GM18498 (cell line): Measurements from ENCODE around the gene PTPRH.
"Not testable (repeated sequence)": the region's sequence is repeated elsewhere in the genome, so short reads cannot be mapped to it uniquely, and the experiment has no call there.

Experiments
- ATAC-seq: cut with Tn5 transposase; IDR thresholded peaks from one replicate; pipeline ENCODE4 v1.9.1; 2021; ENCODE audit warnings: mild to moderate bottlenecking, moderate library complexity; ENCODE audit not compliant: unreplicated experiment

Gene PTPRH

DNA sequence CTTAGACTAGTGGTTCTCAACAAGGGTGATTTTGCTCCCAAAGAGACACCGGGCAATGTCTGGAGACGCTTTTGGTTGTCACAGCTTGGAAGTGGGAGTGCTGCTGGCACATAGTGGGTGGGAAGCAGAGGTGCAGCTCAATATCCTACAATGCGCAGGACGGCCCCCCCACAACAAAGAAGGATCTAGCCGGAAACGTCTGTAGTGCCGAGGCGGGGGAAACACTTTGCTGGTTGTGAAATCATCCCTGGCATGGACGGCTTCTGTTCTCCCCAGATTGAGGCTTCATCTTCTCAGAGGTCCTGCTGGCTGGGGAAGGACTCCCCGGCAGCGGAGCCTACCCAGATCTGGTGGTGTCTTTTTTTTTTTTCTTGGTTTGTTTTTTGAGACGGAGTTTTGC lies 15.8 kb downstream of the PTPRH start:
- no peak for ATAC-seq

DNA sequence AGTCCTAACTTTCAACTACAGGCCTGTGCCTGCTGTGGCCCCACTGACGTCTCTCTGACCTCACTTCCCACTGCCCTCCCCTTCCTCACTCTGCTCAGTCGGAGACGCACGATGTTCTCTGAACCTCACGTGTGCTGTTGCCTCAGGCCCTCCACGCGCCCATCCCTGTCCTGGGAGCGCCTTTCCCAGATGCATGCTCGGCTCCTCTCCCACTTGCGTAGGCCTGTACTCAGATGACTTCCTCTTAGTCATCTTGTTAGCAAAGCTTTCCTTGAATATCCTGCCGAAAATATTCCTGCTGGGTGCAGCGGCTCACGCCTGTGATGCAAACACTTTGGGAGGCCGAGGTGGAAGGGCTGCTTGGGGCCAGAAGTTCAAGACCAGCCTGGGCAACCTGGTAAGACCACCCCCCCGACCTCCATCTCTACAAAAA lies 19.9 kb downstream of the PTPRH start:
- no peak for ATAC-seq

DNA sequence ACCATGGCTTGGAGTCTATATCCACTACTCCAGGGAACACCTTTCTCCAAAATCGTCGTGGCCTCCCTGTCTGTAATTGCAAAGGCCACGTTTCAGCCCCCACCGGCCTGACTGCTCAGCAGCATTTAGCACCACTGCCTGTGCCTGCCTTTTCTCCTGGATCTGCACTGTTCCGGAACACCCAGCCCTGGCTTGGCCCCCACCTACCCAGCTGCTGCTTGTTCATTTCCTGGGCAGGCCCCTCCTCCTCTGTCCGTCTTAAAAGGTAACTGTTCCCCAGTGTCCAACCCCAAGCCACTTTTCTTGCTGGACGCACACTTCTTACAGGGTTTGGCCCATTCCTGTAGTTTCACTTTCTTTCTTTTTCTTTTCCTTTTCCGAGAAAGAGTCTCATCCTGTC lies 20.7 kb downstream of the PTPRH start:
- no peak for ATAC-seq

DNA sequence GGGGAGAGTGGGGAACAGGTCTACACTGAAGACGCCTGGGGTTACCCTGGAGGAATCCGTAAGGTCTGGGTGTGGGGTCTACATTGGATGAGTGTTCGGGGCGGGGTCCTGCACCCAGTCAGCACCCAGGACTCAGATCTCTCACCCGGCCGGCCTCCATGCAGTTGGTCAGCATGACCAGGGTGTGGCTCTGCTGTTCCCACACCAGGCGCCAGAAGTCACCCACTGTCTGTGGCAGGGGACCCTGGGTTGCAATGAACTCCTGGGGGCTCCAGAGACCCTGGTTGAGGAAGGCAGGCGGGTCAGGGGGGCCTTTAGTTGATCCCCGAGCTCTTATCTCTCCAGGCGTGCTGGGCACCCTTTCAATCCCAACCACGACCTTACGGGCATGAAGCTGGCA lies 23.2 kb downstream of the PTPRH start:
- ATAC-seq, result no peak

DNA sequence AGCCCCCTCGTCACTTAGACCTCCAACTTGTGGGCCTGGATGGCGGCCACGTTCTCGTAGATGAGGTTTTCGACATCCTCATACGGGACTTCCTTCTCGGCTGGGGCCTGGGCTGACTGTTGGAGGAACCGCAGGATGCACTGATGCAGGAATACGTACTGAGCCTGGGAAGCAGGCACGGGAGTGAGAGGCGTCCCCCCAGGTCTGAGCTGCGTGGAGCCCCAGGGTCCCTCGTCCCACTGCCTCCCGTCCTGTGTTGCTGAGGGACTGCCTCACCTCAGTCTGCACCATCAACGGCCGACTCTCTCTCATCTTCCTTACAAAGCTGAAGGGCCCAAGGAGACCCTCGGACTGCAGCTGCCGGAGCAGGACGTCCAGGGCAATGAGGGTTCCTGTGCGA lies 27.6 kb downstream of the PTPRH start:
- no peak for ATAC-seq

DNA sequence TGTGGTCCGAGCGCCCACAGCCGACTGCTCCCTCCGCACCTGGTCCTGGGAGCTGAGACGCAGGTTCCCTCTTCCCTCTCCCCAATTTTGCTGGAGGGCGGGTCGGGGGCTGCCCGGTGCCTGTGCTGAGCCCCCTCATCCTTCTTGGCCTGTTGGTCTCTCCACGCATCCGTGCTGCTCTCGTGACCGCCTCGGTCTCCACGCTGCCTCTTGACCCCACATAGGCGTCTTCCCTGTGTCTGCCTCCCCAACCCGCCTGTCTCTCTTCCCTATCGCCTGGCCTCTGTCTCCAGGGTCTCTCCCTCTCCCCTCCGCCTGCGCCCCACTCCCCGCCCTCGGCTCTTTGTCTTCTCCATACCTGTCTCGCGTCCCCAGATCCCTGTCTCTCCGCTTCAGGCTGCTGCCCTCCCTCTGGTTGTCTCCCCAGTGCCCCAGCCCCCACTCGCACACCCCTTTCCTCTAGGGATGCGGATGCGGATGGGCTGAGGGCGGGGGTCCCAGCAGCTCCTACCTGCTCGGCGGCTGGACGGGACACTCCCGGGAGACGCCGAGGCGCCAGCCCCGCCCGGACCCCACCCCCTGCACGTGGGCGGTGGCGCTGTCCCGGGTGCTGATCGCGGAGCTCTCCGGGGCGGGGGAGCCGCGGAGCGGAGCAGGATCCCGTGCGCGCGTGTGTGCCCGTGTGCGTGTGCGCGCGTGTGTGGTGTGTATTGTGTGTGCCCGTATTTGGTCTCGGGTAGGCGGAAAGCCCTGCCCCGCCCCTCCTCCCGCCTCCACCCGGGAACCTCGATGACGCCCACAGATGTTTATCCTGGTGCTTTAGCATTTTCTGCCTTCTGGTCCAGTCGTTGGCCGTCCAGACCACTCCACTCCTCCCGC lies 29.5 kb downstream of the PTPRH start, which contains the start of gene SYT5:
Gene SYT5 (minus strand): TSS at position 684 of the 879 bp plus-strand sequence. CDS start 1,248 bp downstream, outside the sequence.
- peak; percentile 8 for ATAC-seq

DNA sequence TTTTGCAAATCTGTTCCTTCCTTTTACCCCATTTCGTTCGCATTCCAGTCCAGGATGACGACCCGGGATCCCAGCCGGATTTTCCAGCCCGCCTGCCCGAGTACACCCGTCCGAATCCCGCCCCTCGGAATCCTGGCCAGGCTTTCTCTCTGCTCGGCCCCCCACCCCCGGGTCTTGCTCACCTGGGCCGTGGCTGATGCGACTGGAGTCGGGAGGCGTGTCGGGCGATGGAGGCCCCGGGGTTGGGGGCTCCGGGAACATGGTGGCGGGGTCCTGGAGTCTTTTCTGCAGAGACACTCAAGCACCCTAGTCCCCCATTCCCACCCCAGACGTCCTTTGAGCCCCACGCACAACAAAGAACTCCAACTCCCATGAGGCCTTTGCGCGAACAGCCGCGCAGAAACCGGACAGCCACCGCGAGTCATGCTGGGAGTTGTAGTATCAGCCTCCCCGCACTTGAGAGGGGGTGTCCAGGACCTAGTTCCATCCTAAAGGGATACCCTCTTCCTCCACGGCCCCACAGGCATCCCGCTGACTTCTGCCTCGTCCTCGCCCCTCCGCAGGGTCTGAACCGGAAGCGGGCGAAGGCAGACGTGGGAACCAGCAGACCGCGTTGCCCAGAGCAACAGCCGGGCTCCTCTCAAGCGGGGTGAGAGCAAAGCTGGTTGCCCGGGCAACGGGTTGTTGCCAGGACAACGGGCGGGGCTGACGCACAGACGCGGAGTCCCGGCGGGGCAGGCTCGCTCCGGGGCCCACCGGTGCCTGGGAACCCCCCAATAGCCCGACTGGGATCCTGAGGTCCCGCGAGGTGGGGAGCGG lies 30.3 kb downstream of the PTPRH start:
- ATAC-seq, result peak; percentile 85

DNA sequence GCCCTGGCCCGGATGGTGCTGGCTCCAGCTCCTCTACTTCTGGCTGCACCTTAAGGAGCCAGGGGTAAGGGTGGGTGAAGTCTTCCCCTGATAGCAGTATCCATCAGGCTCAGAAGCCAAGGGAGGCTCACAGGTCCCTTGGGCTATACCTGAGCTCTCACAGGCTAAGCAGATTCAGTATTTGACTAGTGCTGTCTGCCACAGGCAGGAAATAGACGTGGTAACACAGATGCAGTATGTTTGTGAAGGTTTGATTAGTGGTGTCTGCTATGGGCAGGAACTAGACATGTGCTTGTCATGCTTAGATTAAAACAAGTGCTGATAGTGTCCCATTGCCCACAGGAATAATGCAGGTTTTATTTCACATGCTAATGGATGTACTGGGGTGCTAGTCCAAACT lies 33.2 kb downstream of the PTPRH start:
- ATAC-seq, result no peak

DNA sequence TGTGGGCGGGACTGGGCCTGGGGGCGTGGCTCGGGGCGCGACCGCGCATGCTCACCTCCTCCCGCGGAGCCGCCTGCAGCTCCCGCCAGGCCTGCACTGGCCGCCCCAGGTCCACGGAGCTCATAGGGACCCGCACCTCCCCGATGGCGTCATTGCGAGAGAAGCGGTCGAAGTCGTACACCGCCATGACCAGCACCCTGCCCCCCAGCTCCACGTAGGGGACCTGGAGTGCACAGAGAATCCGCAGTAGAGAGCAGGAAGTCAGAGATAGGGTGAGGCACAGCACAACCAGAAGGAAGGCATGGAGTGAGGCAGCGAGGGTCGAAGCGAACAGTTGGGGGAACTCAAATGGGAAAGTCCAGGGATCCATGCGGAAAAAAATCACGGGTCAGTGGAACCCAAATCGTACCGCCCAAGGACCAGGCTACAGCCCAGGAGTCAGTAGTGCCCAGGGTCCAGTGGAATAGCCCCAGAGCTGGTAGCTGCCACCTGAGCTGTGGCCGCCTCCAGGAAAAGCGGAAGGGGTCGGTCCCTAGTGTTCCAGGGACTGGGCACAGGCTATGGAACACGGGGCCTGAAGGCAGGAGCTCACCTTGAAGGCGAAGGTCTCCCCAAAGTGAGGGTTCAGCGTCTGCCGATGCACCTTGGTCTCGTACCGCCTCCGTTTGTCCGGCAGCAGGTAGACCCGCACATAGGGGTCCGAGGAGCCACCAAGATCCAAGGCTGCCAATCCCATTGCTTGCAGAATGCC lies 34.0 kb downstream of the PTPRH start:
- no peak for ATAC-seq

DNA sequence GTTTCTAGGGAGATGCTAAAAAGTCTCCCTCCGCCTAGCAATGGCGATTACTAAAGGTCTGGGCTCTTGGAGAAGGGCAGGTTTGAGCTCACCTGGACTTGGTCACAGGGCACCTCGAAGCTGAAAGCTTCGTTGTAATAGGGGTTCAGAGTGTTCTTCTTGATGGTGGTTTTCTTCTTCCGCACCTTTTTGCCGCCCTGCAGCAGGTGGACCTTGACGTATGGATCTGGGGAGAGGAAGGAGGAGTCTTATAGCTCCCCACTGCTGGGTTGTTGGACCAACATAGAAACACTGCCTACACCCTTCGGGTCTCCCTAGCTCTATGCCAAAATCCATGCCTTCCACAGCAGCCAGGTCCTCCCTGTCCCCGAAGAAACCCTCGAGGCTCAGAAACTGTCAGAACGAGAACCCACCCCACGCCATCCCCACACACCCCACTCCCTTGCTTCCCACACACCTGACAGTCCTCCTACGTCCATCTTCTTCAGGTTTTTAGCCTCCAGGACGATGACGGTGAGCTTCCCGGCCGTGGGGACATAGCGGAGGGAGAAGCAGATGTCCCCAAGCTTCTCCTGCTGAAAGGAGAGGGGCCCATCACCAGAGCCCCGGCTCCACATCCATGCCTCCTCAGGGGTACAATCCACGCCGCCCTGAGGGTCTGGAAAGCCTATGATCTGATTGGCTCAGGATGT lies 34.7 kb downstream of the PTPRH start:
- ATAC-seq, result no peak

DNA sequence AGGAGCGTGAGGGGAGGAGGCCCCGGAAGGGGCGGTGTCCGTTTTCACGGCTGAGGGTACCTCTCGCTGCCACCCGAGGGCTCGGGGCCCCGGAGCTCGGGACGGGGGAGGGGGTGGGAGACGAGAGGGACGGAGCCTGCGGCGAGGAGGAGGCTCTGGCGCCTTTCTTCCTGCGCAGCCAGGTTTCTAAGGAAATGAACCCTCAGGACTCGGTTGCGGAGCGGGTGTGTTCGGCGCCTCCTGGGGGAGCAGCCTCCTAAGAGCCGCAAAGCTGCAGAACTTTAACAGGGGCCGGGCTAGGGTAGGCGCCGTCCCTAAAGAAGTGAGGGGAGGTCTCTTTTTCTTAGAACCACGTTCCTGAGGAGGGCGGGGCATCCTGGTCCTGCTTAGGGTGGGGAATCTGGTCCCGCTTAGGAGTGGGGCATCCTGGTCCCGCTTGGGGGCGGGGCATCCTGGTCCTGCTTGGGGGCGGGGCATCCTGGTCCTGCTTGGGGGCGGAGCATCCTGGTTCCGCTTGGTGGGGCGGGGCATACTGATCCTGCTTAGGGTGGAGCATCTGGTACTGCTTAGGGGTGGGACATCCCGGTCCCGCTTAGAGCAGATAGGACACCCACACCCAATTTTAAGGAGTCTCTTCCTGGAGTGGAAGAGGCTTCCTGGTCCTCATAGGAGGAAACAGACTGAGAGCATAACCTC lies 35.4 kb downstream of the PTPRH start:
- ATAC-seq, result no peak

DNA sequence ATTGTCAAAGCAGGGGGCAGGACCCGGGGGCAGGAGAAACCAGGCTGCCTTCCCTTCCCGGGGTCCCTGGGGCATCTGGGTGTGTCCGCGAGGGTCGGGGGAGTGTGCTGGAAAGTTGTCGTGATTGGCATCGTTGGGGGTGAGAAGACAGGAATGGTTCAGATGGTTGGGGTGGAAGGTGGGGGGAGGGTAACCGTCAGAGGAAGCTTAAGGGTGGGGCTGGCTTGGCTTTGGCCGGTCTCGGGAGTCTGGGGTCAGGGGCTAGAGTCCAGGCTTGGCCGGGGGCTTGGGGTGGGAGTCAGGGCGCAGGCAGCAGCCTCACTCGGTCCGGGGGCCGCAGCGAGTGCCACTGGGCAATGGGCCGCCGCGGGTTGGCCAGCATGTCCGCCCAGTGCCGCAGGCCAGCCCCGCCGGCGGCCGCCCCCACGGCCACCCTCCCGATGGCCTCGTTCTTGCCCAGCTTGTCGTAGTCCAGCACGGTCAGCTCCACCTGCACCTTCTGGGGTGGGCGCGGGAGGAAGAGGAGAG lies 36.1 kb downstream of the PTPRH start:
- no peak for ATAC-seq

DNA sequence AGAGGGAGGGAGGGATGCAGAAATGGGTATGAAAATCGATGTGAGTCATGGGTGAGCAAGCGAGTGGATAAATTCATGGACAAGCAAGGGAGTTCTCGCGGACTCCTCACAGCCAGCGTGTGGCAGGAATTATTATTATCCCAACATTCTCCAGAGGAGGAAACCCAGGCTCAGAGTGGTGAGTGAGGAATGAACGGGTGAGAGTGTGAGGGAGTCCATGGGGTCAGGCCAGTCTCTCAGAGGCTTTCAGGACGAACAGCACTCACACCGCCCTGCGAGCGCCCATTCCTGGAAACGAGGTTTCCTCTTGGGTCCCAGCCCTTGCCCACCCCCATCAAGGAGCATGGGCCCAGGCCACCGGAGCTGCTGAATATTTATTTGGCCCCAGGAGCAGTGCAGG lies 36.6 kb downstream of the PTPRH start:
- ATAC-seq, result no peak

DNA sequence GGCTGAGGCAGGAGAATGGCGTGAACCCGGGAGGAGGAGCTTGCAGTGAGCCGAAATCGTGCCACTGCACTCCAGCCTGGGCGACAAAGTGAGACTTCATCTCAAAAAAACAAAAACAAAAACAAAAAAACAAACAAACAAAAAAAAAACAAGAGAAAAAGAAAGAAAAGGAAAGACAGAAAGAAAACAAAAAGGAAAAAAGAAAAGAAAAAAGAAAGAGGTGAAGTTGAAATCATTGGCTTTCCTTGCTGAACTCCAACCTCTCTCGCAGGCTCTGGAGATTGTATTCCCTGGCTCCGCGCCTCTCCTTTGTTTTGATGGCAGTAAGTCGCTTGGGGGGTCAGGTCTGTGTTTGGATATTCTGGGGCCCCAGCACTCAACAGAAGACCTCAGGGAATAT lies 37.0 kb downstream of the PTPRH start:
- not testable (repeated sequence) for ATAC-seq

DNA sequence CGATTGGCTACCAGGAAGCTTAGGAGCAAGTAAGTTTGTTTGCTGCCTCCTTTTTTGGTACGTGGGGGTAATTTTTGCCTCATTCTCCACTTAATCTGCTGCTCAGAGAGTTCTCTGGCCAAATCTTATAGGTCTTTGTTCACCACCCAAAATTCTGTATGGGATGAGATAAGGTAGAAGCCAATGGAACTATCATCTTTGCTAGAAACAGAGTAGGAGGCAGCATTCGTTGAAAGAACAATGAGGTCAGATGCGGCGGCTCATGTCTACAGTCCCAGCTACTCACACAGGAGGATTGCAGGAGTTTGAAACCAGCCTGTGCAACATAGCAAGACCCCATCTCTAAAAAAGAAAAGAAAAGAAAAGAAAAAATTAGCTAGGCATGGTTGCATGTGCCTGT lies 37.9 kb downstream of the PTPRH start:
- ATAC-seq, result no peak

DNA sequence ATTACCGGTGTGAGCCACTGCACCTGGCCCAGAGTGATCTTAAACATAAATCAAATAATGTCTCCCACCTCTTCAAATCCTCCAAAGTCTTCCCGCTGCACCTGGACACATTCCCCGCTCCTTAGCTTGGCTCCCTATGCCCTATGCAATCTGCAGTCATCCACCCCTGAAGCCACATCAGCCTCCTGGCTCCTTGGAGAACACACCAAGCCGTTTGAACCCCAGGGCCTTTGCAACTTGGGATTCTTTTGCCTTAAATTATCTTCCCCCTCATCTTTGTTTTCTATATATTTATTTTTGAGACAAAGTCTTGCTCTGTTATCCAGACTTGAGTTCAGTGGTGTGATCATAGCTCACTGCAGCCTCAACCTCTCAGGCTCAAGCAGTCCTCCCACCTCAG lies 40.2 kb downstream of the PTPRH start:
- no peak for ATAC-seq

DNA sequence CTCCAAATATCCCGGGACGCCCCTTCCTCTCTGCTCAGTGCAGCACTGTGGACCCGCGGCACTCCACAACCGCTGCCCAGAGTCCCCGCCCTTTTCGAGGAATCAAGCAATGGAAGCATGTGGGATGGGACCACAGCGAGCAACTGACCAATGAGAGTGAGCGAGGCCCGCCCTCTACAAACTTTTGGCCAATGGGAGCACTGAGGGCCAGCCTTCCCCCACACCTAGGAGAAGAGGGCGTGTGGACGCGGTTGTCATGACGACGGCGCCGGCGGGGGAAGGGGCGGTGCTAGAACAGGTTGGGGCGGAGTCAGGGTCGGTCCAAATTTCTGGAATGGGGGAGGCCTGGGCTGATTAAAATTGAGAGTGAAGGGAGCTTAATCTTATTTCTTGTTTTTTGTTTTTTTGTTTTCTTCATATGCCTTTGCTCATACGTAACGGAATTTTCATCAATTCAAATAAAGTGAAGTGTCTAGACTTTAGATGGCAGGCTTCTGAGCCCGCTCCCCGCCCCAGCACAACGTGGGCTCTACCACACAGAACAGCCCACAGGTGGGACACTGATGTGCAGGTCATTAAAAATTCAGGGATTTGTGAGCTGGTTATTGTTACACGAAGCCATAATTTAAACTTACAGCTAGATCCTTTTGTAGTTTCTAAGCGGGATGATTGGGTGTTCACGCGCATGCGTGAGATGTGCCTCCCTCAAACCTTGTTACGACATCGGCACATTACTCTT lies 42.6 kb downstream of the PTPRH start, which contains the start of gene DNAAF3:
Gene DNAAF3 (minus strand): TSS at position 84 of the 739 bp plus-strand sequence. CDS start 200 bp downstream, outside the sequence.
- ATAC-seq, result peak; percentile 93

DNA sequence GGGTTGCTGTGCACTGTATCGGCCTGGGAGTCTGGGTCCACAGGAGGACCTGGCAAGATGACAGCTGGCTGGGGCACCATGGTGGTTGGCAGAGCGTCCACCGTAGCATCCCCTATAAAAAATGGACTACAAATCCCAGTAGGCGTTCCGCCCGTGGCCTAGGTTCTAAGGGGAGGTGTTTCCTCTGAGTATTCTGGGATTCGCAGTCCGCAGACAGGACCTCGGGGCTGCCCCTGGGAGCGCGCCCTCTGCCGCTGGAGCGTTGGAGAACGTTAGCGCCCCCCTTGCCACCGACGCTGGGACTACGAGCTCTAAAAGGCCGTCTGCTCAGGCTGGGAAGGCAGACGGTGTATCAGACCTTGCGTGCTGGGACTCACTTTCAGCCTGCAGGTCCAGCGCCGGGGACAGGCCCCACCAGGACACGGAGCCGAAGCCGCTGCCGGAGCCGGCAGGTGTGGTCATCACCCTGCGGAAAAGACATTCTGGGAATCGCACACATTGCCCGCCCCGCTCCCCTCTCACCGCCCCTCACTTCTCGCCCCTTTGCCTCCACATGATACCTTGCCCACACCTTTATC lies 43.3 kb downstream of the PTPRH start:
- peak; percentile 27 for ATAC-seq
